ENCODE measurements around the gene GULP1. TPM values are rescaled to one million over a fixed set of nuclear protein-coding genes. Genes with fewer than 3 reads are reported as not detected.

The GULP1 gene
- total and polyA plus RNA-seq, 2 experiments from 2014 or later = 28.3 to 41.2 TPM

DNA sequence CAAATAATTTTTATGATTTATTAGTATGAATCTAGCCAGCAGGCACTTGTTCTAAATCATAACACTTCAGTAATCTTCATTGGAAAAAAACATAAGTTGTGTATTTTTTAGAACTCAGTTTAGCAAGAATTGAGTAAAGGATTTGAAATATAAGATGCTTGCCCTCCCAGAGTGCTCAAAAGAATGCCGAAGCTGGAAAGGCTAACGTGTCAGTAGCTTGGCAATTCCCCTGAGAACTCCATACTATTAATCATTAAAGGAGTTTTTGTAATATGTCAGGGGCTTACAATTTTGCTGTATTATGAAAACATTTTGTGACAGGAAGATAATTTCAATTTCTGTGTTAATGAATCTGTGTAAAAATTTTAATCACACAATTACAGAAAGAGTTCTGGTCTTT, 122.7 kb downstream of the GULP1 start:
- DNase-seq (ENCODE audit: low read depth in 1 of 2, low spot score in 1 of 2) = peak in 1 of 2 donors; percentile 62

DNA sequence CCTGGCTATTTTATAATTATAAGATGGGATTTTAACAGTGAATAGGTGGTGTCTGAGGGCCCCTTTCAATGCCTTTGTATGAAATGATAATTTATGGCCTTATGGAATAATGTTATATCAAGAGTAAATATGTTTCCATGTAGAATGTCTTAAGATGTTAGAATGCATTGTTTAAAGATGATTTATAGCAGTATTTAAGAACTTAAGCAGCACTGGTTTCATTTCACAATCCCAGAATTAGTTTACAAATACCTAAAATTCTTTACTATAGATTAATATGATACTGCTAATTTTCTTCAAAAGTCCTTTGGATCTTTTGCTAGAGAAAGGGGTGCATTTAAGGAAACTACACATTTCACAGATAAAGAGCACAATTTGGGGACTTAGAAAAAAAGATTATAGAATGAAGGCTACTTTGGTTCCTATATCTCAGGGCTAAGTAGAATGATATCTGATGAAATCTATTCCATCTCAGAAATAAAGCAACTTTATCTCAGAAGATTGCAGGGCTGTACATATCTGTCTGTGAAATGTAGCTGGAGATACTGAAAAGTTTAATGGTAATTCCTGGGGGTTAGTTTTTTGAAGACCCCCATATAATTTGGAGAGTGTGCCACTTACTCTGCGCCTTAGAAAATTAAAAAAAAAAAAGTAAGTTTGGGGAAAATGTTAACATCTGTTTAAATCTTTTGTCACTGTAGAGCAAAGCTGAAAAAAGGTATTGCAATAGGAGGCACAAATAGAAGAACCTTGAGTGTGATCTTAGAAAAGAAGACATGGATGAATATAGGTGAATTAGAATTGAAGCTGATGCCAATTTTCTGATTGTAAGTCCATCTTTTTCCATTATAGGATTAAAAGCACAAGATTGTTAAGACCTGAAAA, 123.4 kb downstream of the GULP1 start:
- TF ChIP-seq, protein P1, sequence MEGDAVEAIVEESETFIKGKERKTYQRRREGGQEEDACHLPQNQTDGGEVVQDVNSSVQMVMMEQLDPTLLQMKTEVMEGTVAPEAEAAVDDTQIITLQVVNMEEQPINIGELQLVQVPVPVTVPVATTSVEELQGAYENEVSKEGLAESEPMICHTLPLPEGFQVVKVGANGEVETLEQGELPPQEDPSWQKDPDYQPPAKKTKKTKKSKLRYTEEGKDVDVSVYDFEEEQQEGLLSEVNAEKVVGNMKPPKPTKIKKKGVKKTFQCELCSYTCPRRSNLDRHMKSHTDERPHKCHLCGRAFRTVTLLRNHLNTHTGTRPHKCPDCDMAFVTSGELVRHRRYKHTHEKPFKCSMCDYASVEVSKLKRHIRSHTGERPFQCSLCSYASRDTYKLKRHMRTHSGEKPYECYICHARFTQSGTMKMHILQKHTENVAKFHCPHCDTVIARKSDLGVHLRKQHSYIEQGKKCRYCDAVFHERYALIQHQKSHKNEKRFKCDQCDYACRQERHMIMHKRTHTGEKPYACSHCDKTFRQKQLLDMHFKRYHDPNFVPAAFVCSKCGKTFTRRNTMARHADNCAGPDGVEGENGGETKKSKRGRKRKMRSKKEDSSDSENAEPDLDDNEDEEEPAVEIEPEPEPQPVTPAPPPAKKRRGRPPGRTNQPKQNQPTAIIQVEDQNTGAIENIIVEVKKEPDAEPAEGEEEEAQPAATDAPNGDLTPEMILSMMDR (IDR thresholded peaks at IDR 0.05; ENCODE audit: low read depth, low read length) = no peak
- Histone ChIP-seq H3K27me3 (no peaks in the 10 kb centered on the region), H3K4me1 (ENCODE audit: low read depth) (no peaks in the 10 kb centered on the region), H3K4me3 (no peak overlapping the region), H3K9me3 (ENCODE audit: low read depth) (no peaks in the 10 kb centered on the region), H3K27ac (no peak overlapping the region), H3K36me3 (no peaks in the 10 kb centered on the region)
- DNase-seq (ENCODE audit: low read depth in 1 of 2, low spot score in 1 of 2) = peak in 1 of 2 donors; percentile 11

More for the DNA sequence above, 122.7 kb downstream of the GULP1 start:
- Histone ChIP-seq H3K4me3 (no peak overlapping the region), H3K9me3 (ENCODE audit: low read depth) (no peaks in the 10 kb centered on the region), H3K4me1 (ENCODE audit: low read depth) (no peaks in the 10 kb centered on the region), H3K36me3 (no peaks in the 10 kb centered on the region), H3K27me3 (no peaks in the 10 kb centered on the region), H3K27ac (no peak overlapping the region)
- TF ChIP-seq, protein P1 (IDR thresholded peaks at IDR 0.05; ENCODE audit: low read depth, low read length) = no peak

DNA sequence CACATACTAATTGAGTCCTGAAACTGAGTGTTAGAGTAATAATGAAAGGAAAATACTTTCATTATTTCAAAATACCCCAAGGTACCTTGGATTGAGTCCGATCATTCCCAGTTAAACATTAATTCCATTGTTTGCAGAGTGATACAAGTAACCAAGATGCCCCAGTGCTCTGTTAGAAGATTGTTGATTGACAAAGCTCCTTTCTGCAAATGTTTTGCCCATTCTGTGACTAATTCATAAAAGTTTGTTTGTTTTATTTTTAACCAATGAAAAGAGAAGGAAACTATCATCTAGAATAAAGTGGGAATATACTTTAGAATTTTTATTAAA, 124.0 kb downstream of the GULP1 start:
- Histone ChIP-seq H3K36me3 (no peaks in the 10 kb centered on the region), H3K27me3 (no peaks in the 10 kb centered on the region), H3K4me3 (no peak overlapping the region), H3K9me3 (ENCODE audit: low read depth) (no peaks in the 10 kb centered on the region), H3K4me1 (ENCODE audit: low read depth) (no peaks in the 10 kb centered on the region), H3K27ac (no peak overlapping the region)
- no peak for DNase-seq (ENCODE audit: low read depth in 1 of 2, low spot score in 1 of 2)
- TF ChIP-seq, protein P1 (IDR thresholded peaks at IDR 0.05; ENCODE audit: low read depth, low read length) = no peak

DNA sequence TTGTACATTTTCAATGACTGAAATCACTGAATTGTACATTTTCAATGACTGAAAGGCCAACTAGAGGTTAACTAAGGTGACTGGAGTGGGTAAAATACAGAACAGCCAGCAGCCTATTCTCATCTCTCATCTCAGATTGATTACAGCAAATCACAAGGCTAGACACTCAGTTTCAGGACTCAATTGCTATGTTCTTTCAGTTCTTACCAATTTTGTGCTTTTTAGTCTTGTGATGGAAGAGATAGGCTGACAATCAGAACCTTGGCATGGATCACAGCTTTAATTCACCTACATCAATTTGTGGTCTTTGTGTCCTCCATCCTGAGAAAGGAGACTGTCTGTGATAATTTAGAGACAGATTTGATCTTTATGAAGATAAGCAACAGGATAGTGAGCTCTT, 124.7 kb downstream of the GULP1 start:
- H3K36me3 ChIP-seq = no peaks in the 10 kb centered on the region
- no peaks in the 10 kb centered on the region for H3K4me1 ChIP-seq (ENCODE audit: low read depth)
- H3K9me3 ChIP-seq (ENCODE audit: low read depth) = no peaks in the 10 kb centered on the region
- DNase-seq (ENCODE audit: low read depth in 1 of 2, low spot score in 1 of 2) = no peak
- TF ChIP-seq, protein P1 (IDR thresholded peaks at IDR 0.05; ENCODE audit: low read depth, low read length) = no peak
- no peak overlapping the region for H3K27ac ChIP-seq
- H3K4me3 ChIP-seq = no peak overlapping the region
- H3K27me3 ChIP-seq = no peaks in the 10 kb centered on the region

DNA sequence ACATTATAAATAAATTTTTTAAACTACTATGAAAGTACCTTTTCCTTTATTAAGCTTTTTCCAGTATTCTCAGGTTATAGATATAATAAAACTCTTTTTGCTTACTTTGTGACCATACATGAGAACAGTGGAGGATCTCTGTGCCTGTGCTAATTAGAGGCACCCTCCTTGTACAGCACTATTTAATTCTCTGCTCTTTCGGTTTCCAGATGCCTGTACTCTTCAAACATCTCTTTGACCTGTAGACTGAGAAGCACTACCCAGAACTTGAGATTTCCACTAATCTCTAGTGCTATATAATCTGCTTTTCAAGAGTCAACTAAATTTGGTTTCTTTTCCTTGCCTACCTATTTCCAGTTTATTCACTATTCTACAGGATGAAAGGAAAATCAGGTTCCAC, 131.1 kb downstream of the GULP1 start:
- Histone ChIP-seq H3K9me3 (ENCODE audit: low read depth) (no peaks in the 10 kb centered on the region), H3K27me3 (no peaks in the 10 kb centered on the region), H3K4me1 (ENCODE audit: low read depth) (peaks cover 15% of the 10 kb centered on the region), H3K27ac (no peak overlapping the region), H3K4me3 (no peak overlapping the region), H3K36me3 (no peaks in the 10 kb centered on the region)
- peak in 1 of 2 donors; percentile 2 for DNase-seq (ENCODE audit: low read depth in 1 of 2, low spot score in 1 of 2)
- TF ChIP-seq, protein P1 (IDR thresholded peaks at IDR 0.05; ENCODE audit: low read depth, low read length) = no peak

Data from cardiac muscle cell (in vitro differentiated cells and primary cell).